Tibial nerve (tissue), 4 donors: Measurements from ENCODE around the gene SPDYE3. TPM values are rescaled to one million over a fixed set of nuclear protein-coding genes. Genes with fewer than 3 reads are reported as not detected.

Source experiments
- DNase-seq, 2 donors: peaks; one replicate each; pipeline ENCODE4 v3.0.0-alpha.2; 2019; ENCODE audit warnings: low spot score in 2 of 2
- H3K27ac ChIP-seq, 4 donors: fragments of 200-600 bp; sonication (generic) in 3 of 4; one replicate each; pipeline ENCODE4 v1.5.1; 2017 to 2019; ENCODE audit warnings: mild to moderate bottlenecking in 1 of 4
- H3K27me3 ChIP-seq, 2 donors: fragments of 200-600 bp; sonication (generic) in 1 of 2; one replicate each; pipeline versions ENCODE4 v1.5.1 to v1.6.0; 2017 to 2019
- H3K36me3 ChIP-seq, 3 donors: fragments of 200-600 bp; sonication (generic); one replicate each; pipeline ENCODE4 v1.5.1; 2018 to 2019
- H3K4me1 ChIP-seq, 4 donors: fragments of 200-600 bp; sonication (generic) in 3 of 4; one replicate each; pipeline ENCODE4 v1.5.1; 2017 to 2019
- H3K4me3 ChIP-seq, 4 donors: fragments of 200-600 bp; sonication (generic) in 3 of 4; one replicate each; pipeline ENCODE4 v1.5.1; 2017 to 2019; ENCODE audit warnings: mild to moderate bottlenecking in 1 of 4, moderate library complexity in 1 of 4
- H3K9me3 ChIP-seq, 4 donors: fragments of 200-600 bp; sonication (generic) in 3 of 4; one replicate each; pipeline ENCODE4 v1.5.1; 2017 to 2019
- EP300 ChIP-seq, 2 donors: sonication (generic); formaldehyde crosslinking; IDR thresholded peaks; one replicate each; pipeline ENCODE4 v1.6.1; 2017; ENCODE audit warnings: antibody characterized with exemption in 2 of 2, mild to moderate bottlenecking in 1 of 2
- POLR2A ChIP-seq, 2 donors: fragments of 450-650 bp; IDR thresholded peaks; one replicate each; pipeline ENCODE4 v1.6.1; 2017; ENCODE audit warnings: antibody characterized with exemption in 2 of 2, mild to moderate bottlenecking in 2 of 2, moderate library complexity in 2 of 2
- WGBS, 2 donors: methylation state at CpG; one replicate each; pipeline ENCODE4 v1.1.5; 2018; 5-methylcytosine and 5-hydroxymethylcytosine counted together
- small RNA-seq: library from RNA; depleted of rRNA; stranded (forward); fragments of <200 nt; gene quantifications from one replicate; pipeline ENCODE3, GENCODE V24; 2016
- total RNA-seq, 4 donors: library from RNA; depleted of rRNA; stranded (reverse); fragments of >200 nt; gene quantifications; one replicate each; pipeline ENCODE4 v1.1.0, GENCODE V29; 2016
- TF ChIP-seq, protein P1 (sequence below), 5 experiments: fragments of 200-600 bp in 3 of 5; fragments of 450-650 bp in 2 of 5; sonication (generic) in 3 of 5; IDR thresholded peaks; one replicate each; pipeline ENCODE4 v1.5.1; 2016 to 2019; ENCODE audit warnings: antibody characterized with exemption in 5 of 5, mild to moderate bottlenecking in 3 of 5, moderate library complexity in 2 of 5

Gene SPDYE3
- total RNA-seq, 4 donors from 2014 or later: not detected

DNA sequence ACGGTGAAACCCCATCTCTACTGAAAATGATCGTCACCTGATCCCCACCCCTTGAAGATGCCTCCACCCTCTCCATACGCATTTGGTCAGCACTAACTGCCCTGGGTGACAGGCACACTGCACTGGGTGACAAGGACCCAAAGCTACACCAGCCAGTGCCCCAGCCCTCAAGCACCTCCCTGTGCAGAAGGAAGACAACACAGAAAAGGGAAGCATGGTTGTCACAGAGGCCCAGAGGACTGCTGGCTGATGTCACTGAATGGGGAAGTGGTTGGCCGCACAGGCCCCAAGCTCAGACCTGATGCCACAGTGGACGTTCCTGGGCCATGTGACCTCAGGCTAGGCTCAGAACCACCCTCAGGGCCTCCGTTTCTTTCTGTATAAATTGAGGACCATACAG is 61.6 kb downstream of the SPDYE3 start:
- no peaks in the 10 kb centered on the region for H3K9me3 ChIP-seq
- TF ChIP-seq POLR2A (IDR thresholded peaks at IDR 0.05): no peak
- TF ChIP-seq EP300 (IDR thresholded peaks at IDR 0.05): peak in 1 of 2 donors; percentile 67
- 64 to 66% methylated on average over 6 of the region's 6 CpGs for WGBS, 2 donors
- H3K4me1 ChIP-seq: peaks cover 0 to 33% (median 9%) of the 10 kb centered on the region in 4 donors
- DNase-seq: peak in 1 of 2 donors; percentile 41
- no peak overlapping the region for H3K4me3 ChIP-seq
- no peaks in the 10 kb centered on the region for H3K27me3 ChIP-seq
- peaks cover 0 to 60% (median 0%) of the 10 kb centered on the region in 3 donors for H3K36me3 ChIP-seq
- peak overlapping the region in 3 of 4 donors; percentile 38 to 68 (median 68) for H3K27ac ChIP-seq

DNA sequence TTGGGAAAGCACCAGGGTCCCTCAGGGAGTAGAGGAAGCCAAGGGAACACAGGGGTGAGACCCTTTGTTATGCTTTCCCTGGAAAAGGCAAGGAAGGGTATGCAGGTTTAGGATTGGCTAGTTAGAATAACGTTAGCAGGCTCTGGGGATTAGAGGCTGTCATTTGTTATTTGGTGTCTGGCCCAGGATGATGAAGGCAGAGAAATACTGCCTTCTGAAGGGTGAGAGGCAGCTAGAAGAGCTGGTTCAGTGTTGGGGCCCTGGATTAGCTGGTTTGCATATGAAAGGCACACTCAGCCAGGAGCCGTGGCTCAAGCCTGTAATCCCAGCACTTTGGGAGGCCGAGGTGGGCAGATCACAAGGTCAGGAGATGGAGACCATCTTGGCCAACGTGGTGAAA is 62.8 kb downstream of the SPDYE3 start:
- peaks cover 0 to 33% (median 9%) of the 10 kb centered on the region in 4 donors for H3K4me1 ChIP-seq
- H3K4me3 ChIP-seq: no peak overlapping the region
- no peak for DNase-seq
- peaks cover 0 to 48% (median 0%) of the 10 kb centered on the region in 3 donors for H3K36me3 ChIP-seq
- no peak for TF ChIP-seq EP300 (IDR thresholded peaks at IDR 0.05)
- TF ChIP-seq, protein P1, sequence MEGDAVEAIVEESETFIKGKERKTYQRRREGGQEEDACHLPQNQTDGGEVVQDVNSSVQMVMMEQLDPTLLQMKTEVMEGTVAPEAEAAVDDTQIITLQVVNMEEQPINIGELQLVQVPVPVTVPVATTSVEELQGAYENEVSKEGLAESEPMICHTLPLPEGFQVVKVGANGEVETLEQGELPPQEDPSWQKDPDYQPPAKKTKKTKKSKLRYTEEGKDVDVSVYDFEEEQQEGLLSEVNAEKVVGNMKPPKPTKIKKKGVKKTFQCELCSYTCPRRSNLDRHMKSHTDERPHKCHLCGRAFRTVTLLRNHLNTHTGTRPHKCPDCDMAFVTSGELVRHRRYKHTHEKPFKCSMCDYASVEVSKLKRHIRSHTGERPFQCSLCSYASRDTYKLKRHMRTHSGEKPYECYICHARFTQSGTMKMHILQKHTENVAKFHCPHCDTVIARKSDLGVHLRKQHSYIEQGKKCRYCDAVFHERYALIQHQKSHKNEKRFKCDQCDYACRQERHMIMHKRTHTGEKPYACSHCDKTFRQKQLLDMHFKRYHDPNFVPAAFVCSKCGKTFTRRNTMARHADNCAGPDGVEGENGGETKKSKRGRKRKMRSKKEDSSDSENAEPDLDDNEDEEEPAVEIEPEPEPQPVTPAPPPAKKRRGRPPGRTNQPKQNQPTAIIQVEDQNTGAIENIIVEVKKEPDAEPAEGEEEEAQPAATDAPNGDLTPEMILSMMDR (IDR thresholded peaks at IDR 0.05): no peak
- TF ChIP-seq POLR2A (IDR thresholded peaks at IDR 0.05): no peak
- no peaks in the 10 kb centered on the region for H3K27me3 ChIP-seq
- WGBS, 2 donors: 17 to 21% methylated on average over 4 of the region's 4 CpGs
- peak overlapping the region in 3 of 4 donors; percentile 37 to 68 (median 68) for H3K27ac ChIP-seq
- H3K9me3 ChIP-seq: no peaks in the 10 kb centered on the region

- TF ChIP-seq POLR2A (IDR thresholded peaks at IDR 0.05) (no peak), EP300 (IDR thresholded peaks at IDR 0.05) (no peak)
- TF ChIP-seq, protein P1 (IDR thresholded peaks at IDR 0.05): no peak
- H3K27me3 ChIP-seq: no peaks in the 10 kb centered on the region
- peaks cover 0 to 33% (median 9%) of the 10 kb centered on the region in 4 donors for H3K4me1 ChIP-seq
- H3K9me3 ChIP-seq: no peaks in the 10 kb centered on the region
- H3K36me3 ChIP-seq: peaks cover 0 to 45% (median 0%) of the 10 kb centered on the region in 3 donors
- DNase-seq: no peak
- H3K27ac ChIP-seq: peak overlapping the region in 2 of 4 donors; percentile 37 to 70
- WGBS, 2 donors: 80 to 94% methylated on average over 6 of the region's 6 CpGs
- H3K4me3 ChIP-seq: no peak overlapping the region
Measured at GRCh38 chr7:100370746-100371145, 63.2 kb downstream of the SPDYE3 start.

DNA sequence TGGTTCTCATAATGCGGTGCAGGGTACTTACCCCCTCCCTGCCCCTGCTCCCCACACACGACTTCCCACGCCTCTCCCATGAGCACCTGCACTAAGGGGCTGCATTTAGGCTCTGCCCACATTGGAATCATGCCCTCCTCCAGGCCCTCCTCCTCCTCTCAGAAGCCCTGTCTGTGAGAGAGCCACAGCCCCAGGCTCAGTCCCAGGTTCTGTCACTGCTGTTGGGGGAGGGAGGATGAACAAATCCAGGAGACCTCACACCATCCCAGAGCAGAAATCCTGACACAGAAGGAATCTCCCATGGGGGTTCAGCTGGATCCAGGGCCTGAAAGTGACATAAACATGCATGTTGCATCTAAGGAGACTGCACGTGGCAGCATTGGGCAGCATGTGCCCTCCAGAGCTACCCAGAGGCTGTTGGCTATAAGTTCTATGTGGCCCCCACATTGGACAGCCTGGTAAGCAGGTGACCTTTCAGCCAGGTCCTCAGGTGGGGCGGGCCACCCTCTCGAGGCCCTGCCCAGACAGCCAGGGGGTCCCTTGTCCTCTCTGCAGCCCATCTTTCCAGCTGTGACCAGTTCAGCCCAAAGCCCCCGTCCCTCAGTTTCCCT is 64.2 kb downstream of the SPDYE3 start:
- peaks cover 0 to 33% (median 9%) of the 10 kb centered on the region in 4 donors for H3K4me1 ChIP-seq
- 54 to 75% methylated on average over 5 to 7 of the region's 7 CpGs for WGBS, 2 donors
- peak overlapping the region in 2 of 4 donors; percentile 45 to 70 for H3K27ac ChIP-seq
- H3K4me3 ChIP-seq: no peak overlapping the region
- no peaks in the 10 kb centered on the region for H3K9me3 ChIP-seq
- TF ChIP-seq, protein P1 (IDR thresholded peaks at IDR 0.05): no peak
- no peak for TF ChIP-seq EP300 (IDR thresholded peaks at IDR 0.05)
- no peak for TF ChIP-seq POLR2A (IDR thresholded peaks at IDR 0.05)
- no peak for DNase-seq
- peaks cover 0 to 37% (median 0%) of the 10 kb centered on the region in 3 donors for H3K36me3 ChIP-seq
- no peaks in the 10 kb centered on the region for H3K27me3 ChIP-seq

Small RNAs within 50 kb of the gene (small RNA-seq; reads per million reads assigned to genes)
- gene RF00019: not detected

Other genes starting within 250 kb of the SPDYE3 start
- gene ZNF3, start 226.0 kb upstream of the SPDYE3 start, total RNA-seq: 10 to 100 TPM; 24.0 to 37.5 (median 26.9) TPM
- gene COPS6, start 218.7 kb upstream of the SPDYE3 start, total RNA-seq: 10 to 100 TPM; 43.7 to 56.4 (median 50.6) TPM
- gene MCM7, start 206.3 kb upstream of the SPDYE3 start, total RNA-seq: 10 to 100 TPM; 28.9 to 41.0 (median 35.8) TPM
- gene AP4M1, start 206.1 kb upstream of the SPDYE3 start, total RNA-seq: 10 to 100 TPM; 23.0 to 34.1 (median 25.9) TPM
- 10 to 100 TPM; 46.1 to 56.9 (median 54.2) TPM for gene TAF6, start 188.3 kb upstream of the SPDYE3 start, total RNA-seq
- 10 to 100 TPM in 3 of 4 donors, 1 to 10 TPM in 1; 7.5 to 15.9 (median 11.5) TPM for gene CNPY4, start 188.1 kb upstream of the SPDYE3 start, total RNA-seq
- gene MBLAC1, start 180.7 kb upstream of the SPDYE3 start, total RNA-seq: 1 to 10 TPM; 3.9 to 9.2 (median 6.9) TPM
- 100 to 1,000 TPM; 226 to 312 (median 252) TPM for gene LAMTOR4, start 158.8 kb upstream of the SPDYE3 start, total RNA-seq
- gene TRAPPC14, start 149.0 kb upstream of the SPDYE3 start, total RNA-seq: 10 to 100 TPM in 3 of 4 donors, 1 to 10 TPM in 1; 6.9 to 36.9 (median 12.7) TPM
- 1 to 10 TPM; 2.7 to 8.3 (median 3.8) TPM for gene GAL3ST4, start 139.1 kb upstream of the SPDYE3 start, total RNA-seq
- gene GPC2, start 130.3 kb upstream of the SPDYE3 start, total RNA-seq: 1 to 10 TPM; 1.1 to 3.1 (median 1.7) TPM
- 1 to 10 TPM; 4.2 to 8.2 (median 6.5) TPM for gene STAG3, start 129.8 kb upstream of the SPDYE3 start, total RNA-seq
- gene PVRIG, start 87.8 kb upstream of the SPDYE3 start, total RNA-seq: under 1 TPM in 1 of 4 donors, not detected in 3; 0.78 TPM
- gene PILRB, start 50.4 kb downstream of the SPDYE3 start, total RNA-seq: 100 to 1,000 TPM; 107 to 152 (median 132) TPM
- gene PILRA, start 65.8 kb downstream of the SPDYE3 start, total RNA-seq: 10 to 100 TPM; 10.9 to 27.3 (median 15.8) TPM
- 1 to 10 TPM; 3.6 to 7.3 (median 4.9) TPM for gene ZCWPW1, start 121.0 kb downstream of the SPDYE3 start, total RNA-seq
- 10 to 100 TPM; 39.5 to 50.2 (median 46.6) TPM for gene MEPCE, start 122.1 kb downstream of the SPDYE3 start, total RNA-seq
- gene PPP1R35, start 128.8 kb downstream of the SPDYE3 start, total RNA-seq: 10 to 100 TPM; 44.3 to 85.8 (median 53.3) TPM
- 1 to 10 TPM in 3 of 4 donors, not detected in 1; 1.5 to 2.1 (median 1.8) TPM for gene SPACDR, start 156.6 kb downstream of the SPDYE3 start, total RNA-seq
- 100 to 1,000 TPM; 154 to 224 (median 188) TPM for gene TSC22D4, start 171.5 kb downstream of the SPDYE3 start, total RNA-seq
- gene NYAP1, start 176.2 kb downstream of the SPDYE3 start, total RNA-seq: 10 to 100 TPM in 3 of 4 donors, 1 to 10 TPM in 1; 8.8 to 21.3 (median 11.4) TPM
- gene AGFG2, start 231.5 kb downstream of the SPDYE3 start, total RNA-seq: 10 to 100 TPM; 17.1 to 54.6 (median 35.0) TPM